Breast epithelium (tissue), 3 donors: ENCODE results near the gene RDH16.

Source experiments
- POLR2A ChIP-seq: fragments of 450-650 bp; IDR thresholded peaks from one replicate; pipeline ENCODE4 v1.6.1; 2016; ENCODE audit warnings: antibody characterized with exemption, mild to moderate bottlenecking, moderate library complexity
- POLR2AphosphoS5 ChIP-seq, 3 donors: sonication (generic); formaldehyde crosslinking; IDR thresholded peaks; one replicate each; pipeline ENCODE4 v1.6.1; 2017; ENCODE audit warnings: antibody characterized with exemption in 3 of 3

DNA sequence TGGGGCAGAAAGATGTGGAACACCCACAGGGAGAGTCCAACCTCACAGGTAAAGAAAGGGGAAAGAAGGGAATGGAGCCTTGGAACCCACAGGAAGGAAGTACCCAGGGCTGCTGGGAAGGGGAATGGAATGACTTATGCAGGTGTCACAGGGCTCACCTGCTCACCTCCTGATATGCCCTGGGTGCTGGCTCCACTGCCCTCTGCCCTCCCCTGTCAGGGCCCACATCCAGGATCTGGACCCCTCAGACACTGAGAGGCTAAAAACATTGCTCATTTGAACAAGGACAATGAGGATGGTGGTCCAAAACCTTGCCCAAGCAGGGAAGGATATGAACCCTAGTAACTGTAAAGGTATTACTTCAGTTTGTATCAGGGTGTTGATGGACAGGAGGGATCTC lies 29.6 kb upstream of the RDH16 start:
- no peak for TF ChIP-seq POLR2AphosphoS5 (IDR thresholded peaks at IDR 0.05)
- no peak for TF ChIP-seq POLR2A
